Measurements from ENCODE around the gene OR2T6.

Gene OR2T6

DNA sequence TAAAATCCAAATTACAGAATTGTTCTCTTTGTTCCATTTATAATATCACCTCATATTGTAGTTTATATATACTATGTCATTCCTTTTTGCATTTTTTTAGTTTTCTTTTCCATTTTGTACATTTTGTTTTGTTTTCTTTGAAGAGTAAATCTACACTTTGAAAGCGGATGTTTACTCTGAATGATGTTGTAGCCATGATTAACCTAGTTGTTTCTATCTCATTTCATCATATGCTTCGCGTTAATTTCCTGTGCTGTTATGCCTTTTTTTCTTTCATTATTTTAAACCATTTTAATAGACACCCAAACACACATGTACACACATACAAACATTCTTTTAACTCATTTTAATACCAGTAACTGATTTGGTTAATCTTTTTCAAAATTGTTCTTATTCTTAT, 5.3 kb downstream of the OR2T6 start (continued):
- TF ChIP-seq, protein P1, sequence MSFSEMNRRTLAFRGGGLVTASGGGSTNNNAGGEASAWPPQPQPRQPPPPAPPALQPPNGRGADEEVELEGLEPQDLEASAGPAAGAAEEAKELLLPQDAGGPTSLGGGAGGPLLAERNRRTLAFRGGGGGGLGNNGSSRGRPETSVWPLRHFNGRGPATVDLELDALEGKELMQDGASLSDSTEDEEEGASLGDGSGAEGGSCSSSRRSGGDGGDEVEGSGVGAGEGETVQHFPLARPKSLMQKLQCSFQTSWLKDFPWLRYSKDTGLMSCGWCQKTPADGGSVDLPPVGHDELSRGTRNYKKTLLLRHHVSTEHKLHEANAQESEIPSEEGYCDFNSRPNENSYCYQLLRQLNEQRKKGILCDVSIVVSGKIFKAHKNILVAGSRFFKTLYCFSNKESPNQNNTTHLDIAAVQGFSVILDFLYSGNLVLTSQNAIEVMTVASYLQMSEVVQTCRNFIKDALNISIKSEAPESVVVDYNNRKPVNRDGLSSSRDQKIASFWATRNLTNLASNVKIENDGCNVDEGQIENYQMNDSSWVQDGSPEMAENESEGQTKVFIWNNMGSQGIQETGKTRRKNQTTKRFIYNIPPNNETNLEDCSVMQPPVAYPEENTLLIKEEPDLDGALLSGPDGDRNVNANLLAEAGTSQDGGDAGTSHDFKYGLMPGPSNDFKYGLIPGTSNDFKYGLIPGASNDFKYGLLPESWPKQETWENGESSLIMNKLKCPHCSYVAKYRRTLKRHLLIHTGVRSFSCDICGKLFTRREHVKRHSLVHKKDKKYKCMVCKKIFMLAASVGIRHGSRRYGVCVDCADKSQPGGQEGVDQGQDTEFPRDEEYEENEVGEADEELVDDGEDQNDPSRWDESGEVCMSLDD (tag by site-specific recombination; IDR thresholded peaks at IDR 0.05) = no peak
- TF ChIP-seq GFI1B (tag by site-specific recombination; IDR thresholded peaks at IDR 0.05) = no peak
- TF ChIP-seq, protein P2, sequence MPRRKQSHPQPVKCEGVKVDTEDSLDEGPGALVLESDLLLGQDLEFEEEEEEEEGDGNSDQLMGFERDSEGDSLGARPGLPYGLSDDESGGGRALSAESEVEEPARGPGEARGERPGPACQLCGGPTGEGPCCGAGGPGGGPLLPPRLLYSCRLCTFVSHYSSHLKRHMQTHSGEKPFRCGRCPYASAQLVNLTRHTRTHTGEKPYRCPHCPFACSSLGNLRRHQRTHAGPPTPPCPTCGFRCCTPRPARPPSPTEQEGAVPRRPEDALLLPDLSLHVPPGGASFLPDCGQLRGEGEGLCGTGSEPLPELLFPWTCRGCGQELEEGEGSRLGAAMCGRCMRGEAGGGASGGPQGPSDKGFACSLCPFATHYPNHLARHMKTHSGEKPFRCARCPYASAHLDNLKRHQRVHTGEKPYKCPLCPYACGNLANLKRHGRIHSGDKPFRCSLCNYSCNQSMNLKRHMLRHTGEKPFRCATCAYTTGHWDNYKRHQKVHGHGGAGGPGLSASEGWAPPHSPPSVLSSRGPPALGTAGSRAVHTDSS (tag by site-specific recombination; IDR thresholded peaks at IDR 0.05) = no peak

DNA sequence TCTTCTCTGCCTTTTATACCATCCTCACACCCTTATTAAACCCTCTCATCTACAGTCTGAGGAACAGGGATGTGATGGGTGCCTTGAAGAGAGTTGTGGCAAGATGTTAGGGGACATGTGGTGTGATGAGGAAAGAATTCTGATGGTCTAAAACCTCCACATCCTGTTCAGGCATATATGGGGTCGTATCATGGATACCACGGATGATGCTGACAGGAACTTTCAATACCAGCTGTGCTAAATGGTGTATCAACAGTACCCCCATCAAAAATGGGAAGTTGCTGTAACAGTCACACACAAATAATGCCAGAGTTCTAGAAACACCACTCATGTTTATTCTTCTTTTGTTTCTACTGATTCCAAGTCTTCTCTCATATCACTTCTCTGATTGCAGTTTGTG, 12.9 kb downstream of the OR2T6 start:
- TF ChIP-seq ZNF624 (tag by site-specific recombination; IDR thresholded peaks at IDR 0.05) = no peak
- TF ChIP-seq, protein P3, sequence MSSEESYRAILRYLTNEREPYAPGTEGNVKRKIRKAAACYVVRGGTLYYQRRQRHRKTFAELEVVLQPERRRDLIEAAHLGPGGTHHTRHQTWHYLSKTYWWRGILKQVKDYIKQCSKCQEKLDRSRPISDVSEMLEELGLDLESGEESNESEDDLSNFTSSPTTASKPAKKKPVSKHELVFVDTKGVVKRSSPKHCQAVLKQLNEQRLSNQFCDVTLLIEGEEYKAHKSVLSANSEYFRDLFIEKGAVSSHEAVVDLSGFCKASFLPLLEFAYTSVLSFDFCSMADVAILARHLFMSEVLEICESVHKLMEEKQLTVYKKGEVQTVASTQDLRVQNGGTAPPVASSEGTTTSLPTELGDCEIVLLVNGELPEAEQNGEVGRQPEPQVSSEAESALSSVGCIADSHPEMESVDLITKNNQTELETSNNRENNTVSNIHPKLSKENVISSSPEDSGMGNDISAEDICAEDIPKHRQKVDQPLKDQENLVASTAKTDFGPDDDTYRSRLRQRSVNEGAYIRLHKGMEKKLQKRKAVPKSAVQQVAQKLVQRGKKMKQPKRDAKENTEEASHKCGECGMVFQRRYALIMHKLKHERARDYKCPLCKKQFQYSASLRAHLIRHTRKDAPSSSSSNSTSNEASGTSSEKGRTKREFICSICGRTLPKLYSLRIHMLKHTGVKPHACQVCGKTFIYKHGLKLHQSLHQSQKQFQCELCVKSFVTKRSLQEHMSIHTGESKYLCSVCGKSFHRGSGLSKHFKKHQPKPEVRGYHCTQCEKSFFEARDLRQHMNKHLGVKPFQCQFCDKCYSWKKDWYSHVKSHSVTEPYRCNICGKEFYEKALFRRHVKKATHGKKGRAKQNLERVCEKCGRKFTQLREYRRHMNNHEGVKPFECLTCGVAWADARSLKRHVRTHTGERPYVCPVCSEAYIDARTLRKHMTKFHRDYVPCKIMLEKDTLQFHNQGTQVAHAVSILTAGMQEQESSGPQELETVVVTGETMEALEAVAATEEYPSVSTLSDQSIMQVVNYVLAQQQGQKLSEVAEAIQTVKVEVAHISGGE (tag by site-specific recombination; conservative IDR thresholded peaks at IDR 0.05; ENCODE audit: low read depth) = no peak
- TF ChIP-seq ZIC2 (tag by site-specific recombination; IDR thresholded peaks at IDR 0.05) = no peak
- TF ChIP-seq OSR2 (tag by site-specific recombination; IDR thresholded peaks at IDR 0.05) = no peak
- TF ChIP-seq, protein P4, sequence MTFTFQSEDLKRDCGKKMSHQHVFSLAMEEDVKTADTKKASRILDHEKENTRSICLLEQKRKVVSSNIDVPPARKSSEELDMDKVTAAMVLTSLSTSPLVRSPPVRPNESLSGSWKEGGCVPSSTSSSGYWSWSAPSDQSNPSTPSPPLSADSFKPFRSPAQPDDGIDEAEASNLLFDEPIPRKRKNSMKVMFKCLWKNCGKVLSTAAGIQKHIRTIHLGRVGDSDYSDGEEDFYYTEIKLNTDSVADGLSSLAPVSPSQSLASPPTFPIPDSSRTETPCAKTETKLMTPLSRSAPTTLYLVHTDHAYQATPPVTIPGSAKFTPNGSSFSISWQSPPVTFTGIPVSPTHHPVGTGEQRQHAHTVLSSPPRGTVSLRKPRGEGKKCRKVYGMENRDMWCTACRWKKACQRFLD (tag by site-specific recombination; IDR thresholded peaks at IDR 0.05) = no peak
- no peak for TF ChIP-seq ZNF214 (tag by site-specific recombination; IDR thresholded peaks at IDR 0.05; ENCODE audit: borderline replicate concordance)
- TF ChIP-seq ZSCAN23 (tag by site-specific recombination; IDR thresholded peaks at IDR 0.05) = no peak
- TF ChIP-seq, protein P5, sequence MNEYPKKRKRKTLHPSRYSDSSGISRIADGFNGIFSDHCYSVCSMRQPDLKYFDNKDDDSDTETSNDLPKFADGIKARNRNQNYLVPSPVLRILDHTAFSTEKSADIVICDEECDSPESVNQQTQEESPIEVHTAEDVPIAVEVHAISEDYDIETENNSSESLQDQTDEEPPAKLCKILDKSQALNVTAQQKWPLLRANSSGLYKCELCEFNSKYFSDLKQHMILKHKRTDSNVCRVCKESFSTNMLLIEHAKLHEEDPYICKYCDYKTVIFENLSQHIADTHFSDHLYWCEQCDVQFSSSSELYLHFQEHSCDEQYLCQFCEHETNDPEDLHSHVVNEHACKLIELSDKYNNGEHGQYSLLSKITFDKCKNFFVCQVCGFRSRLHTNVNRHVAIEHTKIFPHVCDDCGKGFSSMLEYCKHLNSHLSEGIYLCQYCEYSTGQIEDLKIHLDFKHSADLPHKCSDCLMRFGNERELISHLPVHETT (tag by site-specific recombination; IDR thresholded peaks at IDR 0.05) = no peak
- TF ChIP-seq KLF16 (tag by site-specific recombination; IDR thresholded peaks at IDR 0.05) = no peak
- no peak for TF ChIP-seq ZNF623 (tag by site-specific recombination; IDR thresholded peaks at IDR 0.05)
- no peak for TF ChIP-seq YY1 (tag by site-specific recombination; IDR thresholded peaks at IDR 0.05)
- ChIA-PET POLR2A (no interaction called here), CTCF (no interaction called here)
- H3K9me3 ChIP-seq (ENCODE audit: control insufficient read depth, insufficient read depth, low read depth, low read length) = no peaks in the 10 kb centered on the region
- H3K4me1 ChIP-seq (ENCODE audit: control insufficient read depth, insufficient read depth, low read length) = no peaks in the 10 kb centered on the region
- no peak overlapping the region for H3K4me3 ChIP-seq (ENCODE audit: low read depth, low read length)
- H3K36me3 ChIP-seq (ENCODE audit: control insufficient read depth in 2 of 2, insufficient read depth in 1 of 2, low read length in 2 of 2) = no peaks in the 10 kb centered on the region
- no peak overlapping the region for H3K27ac ChIP-seq (ENCODE audit: extremely low read depth, low read depth, low read length)

DNA sequence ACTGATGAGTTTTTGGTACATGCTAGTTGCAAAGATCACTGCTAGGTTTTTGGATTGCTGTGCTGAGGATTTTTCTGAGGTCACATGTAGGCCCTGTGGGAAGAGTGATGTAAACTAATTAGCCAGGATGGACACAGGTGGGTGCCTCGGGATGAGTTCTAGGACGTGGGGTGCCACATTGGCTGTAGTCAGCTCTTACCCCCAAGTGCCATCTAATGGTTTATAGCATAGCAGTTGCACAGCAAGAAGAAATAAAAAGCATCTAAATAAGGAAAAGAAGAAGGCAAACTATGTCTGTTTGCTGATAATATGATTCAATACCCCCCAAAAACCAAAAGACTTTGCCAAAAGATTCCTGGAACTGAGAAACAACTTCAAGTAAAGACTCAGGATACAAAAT, 17.5 kb downstream of the OR2T6 start:
- Histone ChIP-seq H3K9me3 (ENCODE audit: control insufficient read depth, insufficient read depth, low read depth, low read length) (no peaks in the 10 kb centered on the region), H3K36me3 (ENCODE audit: control insufficient read depth in 2 of 2, insufficient read depth in 1 of 2, low read length in 2 of 2) (no peaks in the 10 kb centered on the region), H3K4me1 (ENCODE audit: control insufficient read depth, insufficient read depth, low read length) (no peaks in the 10 kb centered on the region), H3K27ac (ENCODE audit: extremely low read depth, low read depth, low read length) (no peak overlapping the region), H3K4me3 (ENCODE audit: low read depth, low read length) (no peak overlapping the region)
- POLR2A ChIA-PET = no interaction called here
- CTCF ChIA-PET = no interaction called here
- no peak for TF ChIP-seq HOXA7 (CRISPR knock-in tag; IDR thresholded peaks at IDR 0.05; ENCODE audit: borderline replicate concordance)
- no peak for TF ChIP-seq ZNF48 (tag by site-specific recombination; IDR thresholded peaks at IDR 0.05)
- TF ChIP-seq, protein P6, sequence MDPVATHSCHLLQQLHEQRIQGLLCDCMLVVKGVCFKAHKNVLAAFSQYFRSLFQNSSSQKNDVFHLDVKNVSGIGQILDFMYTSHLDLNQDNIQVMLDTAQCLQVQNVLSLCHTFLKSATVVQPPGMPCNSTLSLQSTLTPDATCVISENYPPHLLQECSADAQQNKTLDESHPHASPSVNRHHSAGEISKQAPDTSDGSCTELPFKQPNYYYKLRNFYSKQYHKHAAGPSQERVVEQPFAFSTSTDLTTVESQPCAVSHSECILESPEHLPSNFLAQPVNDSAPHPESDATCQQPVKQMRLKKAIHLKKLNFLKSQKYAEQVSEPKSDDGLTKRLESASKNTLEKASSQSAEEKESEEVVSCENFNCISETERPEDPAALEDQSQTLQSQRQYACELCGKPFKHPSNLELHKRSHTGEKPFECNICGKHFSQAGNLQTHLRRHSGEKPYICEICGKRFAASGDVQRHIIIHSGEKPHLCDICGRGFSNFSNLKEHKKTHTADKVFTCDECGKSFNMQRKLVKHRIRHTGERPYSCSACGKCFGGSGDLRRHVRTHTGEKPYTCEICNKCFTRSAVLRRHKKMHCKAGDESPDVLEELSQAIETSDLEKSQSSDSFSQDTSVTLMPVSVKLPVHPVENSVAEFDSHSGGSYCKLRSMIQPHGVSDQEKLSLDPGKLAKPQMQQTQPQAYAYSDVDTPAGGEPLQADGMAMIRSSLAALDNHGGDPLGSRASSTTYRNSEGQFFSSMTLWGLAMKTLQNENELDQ (tag by site-specific recombination; IDR thresholded peaks at IDR 0.05; ENCODE audit: low read depth) = no peak
- no peak for TF ChIP-seq ZNF248 (tag by site-specific recombination; IDR thresholded peaks at IDR 0.05)
- TF ChIP-seq ZNF785 (tag by site-specific recombination; IDR thresholded peaks at IDR 0.05) = no peak

Data from HEK293 (cell line).